Bronchial epithelial cell (primary cell): ENCODE results near the gene ROM1. TPM values are rescaled to one million over a fixed set of nuclear protein-coding genes. Genes with fewer than 3 reads are reported as not detected.
A peak's percentile ranks its signal among the peaks of the same experiment; 100 is the strongest.

ENCODE experiments used
- DNase-seq: peaks from one replicate; pipeline ENCODE4 v3.0.0-alpha.2; 2010; ENCODE audit warnings: low read depth
- FAIRE-seq: peaks from 2 replicates; lab custom pipeline; 2011; peaks lifted over from hg19 to GRCh38; lab: Jason Lieb, UNC
- H3K27me3 ChIP-seq: 2 replicates; pipeline ENCODE4 v1.5.1; 2011; ENCODE audit warnings: low read length; ENCODE audit not compliant: control insufficient read depth, insufficient read depth
- H3K36me3 ChIP-seq: 2 replicates; pipeline ENCODE4 v1.5.1; 2011; ENCODE audit warnings: low read length; ENCODE audit not compliant: control insufficient read depth, insufficient read depth
- H3K4me3 ChIP-seq: 2 replicates; pipeline ENCODE4 v1.5.1; 2011; ENCODE audit warnings: mild to moderate bottlenecking, low read depth, low read length, control low read depth
- total RNA-seq: library from RNA; depleted of rRNA; stranded (reverse); fragments of >200 nt; gene quantifications from 2 replicates; pipeline ENCODE4 v1.2.1, GENCODE V29; 2014
- TF ChIP-seq, protein P1 (sequence below): IDR thresholded peaks from 2 replicates; pipeline ENCODE4 v1.5.1; 2011; ENCODE audit warnings: mild to moderate bottlenecking, moderate library complexity, low read length, control low read depth, inconsistent platforms; ENCODE audit not compliant: insufficient read depth, severe bottlenecking

ROM1 gene
- total RNA-seq, 1 donor from 2014 or later, result 2.6 TPM

DNA sequence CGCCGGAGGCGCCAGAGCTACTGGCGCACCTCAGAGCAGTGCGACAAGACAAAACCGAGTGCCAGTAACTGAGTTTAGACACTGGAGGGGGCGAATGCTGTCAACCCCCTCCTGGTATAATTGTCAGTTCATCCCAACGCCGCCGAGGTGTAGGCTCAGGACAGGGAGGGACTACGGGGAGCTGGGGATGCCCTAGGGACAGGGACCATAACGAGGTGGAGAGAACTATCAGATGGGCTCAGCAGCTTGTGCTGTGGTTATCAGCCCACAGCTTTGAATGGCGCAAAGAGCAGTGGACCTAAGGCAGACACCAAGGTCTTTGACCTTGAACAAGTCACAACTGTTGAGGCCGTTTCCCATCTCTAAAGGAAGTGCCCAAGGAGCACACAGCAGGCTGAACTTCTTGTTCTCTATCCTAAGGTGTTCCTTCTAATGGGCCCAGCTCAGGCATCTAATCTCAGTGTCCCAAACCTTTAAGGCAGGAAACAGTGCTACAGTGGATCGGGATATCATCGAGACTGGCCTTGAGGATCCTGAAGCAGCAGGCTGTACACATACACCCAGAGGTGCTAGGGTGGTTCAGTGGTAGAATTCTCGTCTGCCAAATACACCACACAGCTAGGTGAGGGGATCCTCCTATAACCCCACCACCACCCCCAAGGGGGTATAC is 20.8 kb upstream of the ROM1 start:
- FAIRE-seq, result no peak
- TF ChIP-seq, protein P1, sequence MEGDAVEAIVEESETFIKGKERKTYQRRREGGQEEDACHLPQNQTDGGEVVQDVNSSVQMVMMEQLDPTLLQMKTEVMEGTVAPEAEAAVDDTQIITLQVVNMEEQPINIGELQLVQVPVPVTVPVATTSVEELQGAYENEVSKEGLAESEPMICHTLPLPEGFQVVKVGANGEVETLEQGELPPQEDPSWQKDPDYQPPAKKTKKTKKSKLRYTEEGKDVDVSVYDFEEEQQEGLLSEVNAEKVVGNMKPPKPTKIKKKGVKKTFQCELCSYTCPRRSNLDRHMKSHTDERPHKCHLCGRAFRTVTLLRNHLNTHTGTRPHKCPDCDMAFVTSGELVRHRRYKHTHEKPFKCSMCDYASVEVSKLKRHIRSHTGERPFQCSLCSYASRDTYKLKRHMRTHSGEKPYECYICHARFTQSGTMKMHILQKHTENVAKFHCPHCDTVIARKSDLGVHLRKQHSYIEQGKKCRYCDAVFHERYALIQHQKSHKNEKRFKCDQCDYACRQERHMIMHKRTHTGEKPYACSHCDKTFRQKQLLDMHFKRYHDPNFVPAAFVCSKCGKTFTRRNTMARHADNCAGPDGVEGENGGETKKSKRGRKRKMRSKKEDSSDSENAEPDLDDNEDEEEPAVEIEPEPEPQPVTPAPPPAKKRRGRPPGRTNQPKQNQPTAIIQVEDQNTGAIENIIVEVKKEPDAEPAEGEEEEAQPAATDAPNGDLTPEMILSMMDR, result no peak
- H3K4me3 ChIP-seq, result peak overlapping the region; percentile 37
- peaks cover 22% of the 10 kb centered on the region for H3K36me3 ChIP-seq
- no peaks in the 10 kb centered on the region for H3K27me3 ChIP-seq
- DNase-seq, result no peak

DNA sequence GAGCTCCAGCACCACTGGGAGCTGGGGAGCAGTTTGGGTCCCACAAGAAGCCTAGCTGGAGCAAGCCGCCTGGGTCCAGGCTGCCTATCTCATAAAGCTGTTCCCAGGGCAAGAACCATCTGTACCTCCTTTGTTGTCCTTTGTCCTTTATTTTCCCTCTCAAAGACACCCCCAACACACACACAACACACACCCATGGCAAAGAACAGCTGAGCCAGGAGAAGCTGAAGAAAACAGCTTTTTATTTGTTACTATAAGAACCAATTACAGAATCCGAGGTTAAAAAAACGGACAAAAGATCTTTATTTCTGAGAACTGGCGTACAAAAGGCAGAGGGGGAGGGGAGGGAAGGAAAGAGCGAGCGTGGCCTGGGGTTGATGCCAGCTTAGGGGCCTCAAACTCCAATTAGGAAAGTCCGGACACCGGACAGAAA is 20.1 kb upstream of the ROM1 start:
- peaks cover 21% of the 10 kb centered on the region for H3K36me3 ChIP-seq
- no peaks in the 10 kb centered on the region for H3K27me3 ChIP-seq
- DNase-seq (no peak), FAIRE-seq (no peak)
- TF ChIP-seq, protein P1, result no peak
- no peak overlapping the region for H3K4me3 ChIP-seq

GRCh38 chr11:62593434-62594044 is 19.5 kb upstream of the ROM1 start:
- FAIRE-seq (no peak), DNase-seq (peak; percentile 70)
- Histone ChIP-seq H3K36me3 (peaks cover 23% of the 10 kb centered on the region), H3K4me3 (no peak overlapping the region), H3K27me3 (no peaks in the 10 kb centered on the region)
- TF ChIP-seq, protein P1, result peak; percentile 86

DNA sequence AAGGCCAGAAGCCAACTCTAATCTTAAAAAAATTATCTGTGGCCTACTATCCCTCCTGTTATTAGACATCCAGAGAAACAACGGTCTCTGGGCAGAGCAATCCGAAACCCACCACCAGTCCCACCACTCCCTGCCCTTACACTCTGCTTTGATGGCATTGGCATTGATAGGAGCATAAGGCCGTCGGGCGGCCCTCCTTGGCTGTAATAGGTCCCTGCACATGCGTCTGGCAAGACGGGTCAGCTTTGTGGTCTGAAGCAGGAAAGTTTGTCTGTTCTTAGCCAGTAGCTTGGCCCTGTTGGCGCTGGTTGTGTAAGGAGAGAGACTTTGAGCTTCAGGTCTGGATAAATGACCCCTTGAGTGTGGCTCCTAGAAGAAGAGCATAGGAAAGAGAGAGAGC is 17.9 kb upstream of the ROM1 start:
- H3K4me3 ChIP-seq, result no peak overlapping the region
- TF ChIP-seq, protein P1, result no peak
- FAIRE-seq (no peak), DNase-seq (no peak)
- H3K27me3 ChIP-seq, result no peaks in the 10 kb centered on the region
- peaks cover 22% of the 10 kb centered on the region for H3K36me3 ChIP-seq

GRCh38 chr11:62599069-62599696 is 13.9 kb upstream of the ROM1 start:
- no peak for FAIRE-seq
- peak overlapping the region; percentile 91 for H3K4me3 ChIP-seq

More at GRCh38 chr11:62599069-62599696, 13.9 kb upstream of the ROM1 start:
- DNase-seq, result peak; percentile 95
- TF ChIP-seq, protein P1, result no peak
- H3K36me3 ChIP-seq, result peaks cover 17% of the 10 kb centered on the region
- H3K27me3 ChIP-seq, result no peaks in the 10 kb centered on the region
